Measurements from ENCODE around the gene FUS.
A peak's percentile ranks its signal among the peaks of the same experiment; 100 is the strongest.
"Not testable (repeated sequence)": the region's sequence is repeated elsewhere in the genome, so short reads cannot be mapped to it uniquely, and the experiment has no call there.

The FUS gene

GRCh38 chr16:31149894-31150890 is 29.7 kb upstream of the FUS start, which contains the start of gene PRSS36:
Gene PRSS36, minus strand, starts transcription at chr16:31150066. Its CDS starts 31 bp downstream, at chr16:31150035.
- Mint-ChIP-seq H3K27me3 (peaks cover 8% of the 10 kb centered on the region), H3K36me3 (no peaks in the 10 kb centered on the region), H3K9me3 (no peaks in the 10 kb centered on the region), H3K27ac (no peak within 1 kb of the TSS), H3K4me3 (no peak within 1 kb of the TSS), H3K4me1 (no peaks in the 10 kb centered on the region)
- DNase-seq (ENCODE audit: low spot score in 2 of 2) (no peak), ATAC-seq (ENCODE audit: low read depth) (no peak)

GRCh38 chr16:31150976-31151375 is 29.0 kb upstream of the FUS start:
- not testable (repeated sequence) for H3K9me3 Mint-ChIP-seq; ATAC-seq (ENCODE audit: low read depth); H3K27ac Mint-ChIP-seq; H3K4me3 Mint-ChIP-seq; H3K27me3 Mint-ChIP-seq; H3K4me1 Mint-ChIP-seq; H3K36me3 Mint-ChIP-seq; DNase-seq (ENCODE audit: low spot score in 2 of 2)

DNA sequence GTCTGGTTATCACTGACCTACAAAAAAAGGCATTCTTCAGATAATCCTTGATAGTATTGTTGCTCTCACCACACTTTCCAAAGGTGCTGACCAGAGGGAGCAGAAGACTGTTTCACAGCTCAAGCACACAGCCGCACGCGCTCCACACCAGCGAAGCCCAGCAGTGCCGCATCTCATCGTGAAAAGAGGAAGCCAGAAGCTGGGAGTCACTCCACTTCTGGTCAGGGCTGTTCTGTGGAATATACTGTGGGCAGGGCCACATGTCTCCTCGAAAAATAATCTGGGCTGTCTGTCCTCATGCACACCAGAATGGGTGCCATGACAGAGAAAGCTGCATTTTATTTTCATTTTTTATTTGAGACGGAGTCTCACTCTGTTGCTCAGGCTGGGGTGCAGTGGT is 22.8 kb upstream of the FUS start:
- Mint-ChIP-seq H3K27ac (no peak overlapping the region), H3K4me3 (peak overlapping the region; percentile 34), H3K36me3 (no peaks in the 10 kb centered on the region), H3K9me3 (no peaks in the 10 kb centered on the region), H3K4me1 (peaks cover 8% of the 10 kb centered on the region), H3K27me3 (peaks cover 2% of the 10 kb centered on the region)
- no peak for DNase-seq (ENCODE audit: low spot score in 2 of 2)
- peak; percentile 60 for ATAC-seq (ENCODE audit: low read depth)

DNA sequence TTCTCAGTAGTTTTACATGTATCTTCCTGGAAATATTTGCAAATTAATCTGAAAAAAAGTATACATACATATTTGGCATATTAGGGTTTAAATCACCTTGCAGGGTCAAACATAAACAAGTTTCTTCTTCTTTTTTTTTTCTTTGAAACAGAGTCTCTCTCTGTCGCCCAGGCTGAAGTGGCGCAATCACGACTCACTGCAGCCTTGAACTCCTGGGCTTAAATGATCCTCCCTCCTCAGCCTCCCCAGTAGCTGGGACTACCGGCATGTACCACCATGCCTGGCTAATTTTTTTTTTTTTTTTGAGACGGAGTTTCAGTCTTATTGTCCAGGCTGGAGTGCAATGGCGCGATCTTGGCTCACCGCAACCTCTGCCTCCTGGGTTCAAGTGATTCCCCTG is 12.6 kb upstream of the FUS start:
- DNase-seq (ENCODE audit: low spot score in 2 of 2) (no peak), ATAC-seq (ENCODE audit: low read depth) (no peak)
- Mint-ChIP-seq H3K4me3 (no peak overlapping the region), H3K27ac (no peak overlapping the region), H3K27me3 (no peaks in the 10 kb centered on the region), H3K4me1 (no peaks in the 10 kb centered on the region), H3K9me3 (no peaks in the 10 kb centered on the region), H3K36me3 (no peaks in the 10 kb centered on the region)

GRCh38 chr16:31168848-31169247 is 11.1 kb upstream of the FUS start:
- Mint-ChIP-seq H3K9me3 (no peaks in the 10 kb centered on the region), H3K4me3 (no peak overlapping the region), H3K27me3 (no peaks in the 10 kb centered on the region), H3K36me3 (no peaks in the 10 kb centered on the region), H3K4me1 (no peaks in the 10 kb centered on the region), H3K27ac (no peak overlapping the region)
- ATAC-seq (ENCODE audit: low read depth) (no peak), DNase-seq (ENCODE audit: low spot score in 2 of 2) (no peak)

- DNase-seq (ENCODE audit: low spot score in 2 of 2); H3K36me3 Mint-ChIP-seq; H3K27me3 Mint-ChIP-seq; ATAC-seq (ENCODE audit: low read depth); H3K9me3 Mint-ChIP-seq; H3K27ac Mint-ChIP-seq; H3K4me1 Mint-ChIP-seq; H3K4me3 Mint-ChIP-seq: not testable (repeated sequence)
Measured at GRCh38 chr16:31170048-31170447, 9.9 kb upstream of the FUS start.

DNA sequence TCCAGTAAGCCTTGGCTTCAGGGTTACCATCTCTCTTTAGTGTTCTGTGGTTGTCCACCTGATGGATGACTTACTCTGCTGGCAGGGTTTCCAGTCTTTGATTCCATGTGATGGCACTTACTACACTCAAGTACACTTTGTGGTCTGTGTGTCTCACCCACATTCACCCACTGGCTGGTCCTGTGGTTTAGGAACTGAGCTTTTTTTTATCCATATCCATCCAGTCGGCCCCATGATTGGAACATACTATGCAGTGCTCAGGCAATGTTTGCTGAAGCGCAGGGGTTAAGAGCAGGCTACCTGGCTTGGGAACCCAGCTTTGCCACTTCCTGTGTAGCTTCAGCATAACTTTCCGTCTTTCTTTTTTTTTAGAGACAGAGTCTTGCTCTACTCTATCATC is 2.8 kb upstream of the FUS start:
- peak overlapping the region; percentile 10 for H3K27ac Mint-ChIP-seq
- DNase-seq (ENCODE audit: low spot score in 2 of 2) (no peak), ATAC-seq (ENCODE audit: low read depth) (no peak)
- H3K9me3 Mint-ChIP-seq, result no peaks in the 10 kb centered on the region
- peak overlapping the region; percentile 67 for H3K4me3 Mint-ChIP-seq
- H3K36me3 Mint-ChIP-seq, result no peaks in the 10 kb centered on the region
- peaks cover 20% of the 10 kb centered on the region for H3K4me1 Mint-ChIP-seq
- H3K27me3 Mint-ChIP-seq, result no peaks in the 10 kb centered on the region

GRCh38 chr16:31179219-31179746 is 656 bp upstream of the FUS start:
- Mint-ChIP-seq H3K9me3 (no peaks in the 10 kb centered on the region), H3K36me3 (peaks cover 15% of the 10 kb centered on the region), H3K4me1 (peaks cover 34% of the 10 kb centered on the region), H3K4me3 (peak overlapping the region; percentile 95), H3K27ac (peak overlapping the region; percentile 99), H3K27me3 (no peaks in the 10 kb centered on the region)
- no peak for ATAC-seq (ENCODE audit: low read depth)
- peak in 1 of 2 donors; percentile 15 for DNase-seq (ENCODE audit: low spot score in 2 of 2)

DNA sequence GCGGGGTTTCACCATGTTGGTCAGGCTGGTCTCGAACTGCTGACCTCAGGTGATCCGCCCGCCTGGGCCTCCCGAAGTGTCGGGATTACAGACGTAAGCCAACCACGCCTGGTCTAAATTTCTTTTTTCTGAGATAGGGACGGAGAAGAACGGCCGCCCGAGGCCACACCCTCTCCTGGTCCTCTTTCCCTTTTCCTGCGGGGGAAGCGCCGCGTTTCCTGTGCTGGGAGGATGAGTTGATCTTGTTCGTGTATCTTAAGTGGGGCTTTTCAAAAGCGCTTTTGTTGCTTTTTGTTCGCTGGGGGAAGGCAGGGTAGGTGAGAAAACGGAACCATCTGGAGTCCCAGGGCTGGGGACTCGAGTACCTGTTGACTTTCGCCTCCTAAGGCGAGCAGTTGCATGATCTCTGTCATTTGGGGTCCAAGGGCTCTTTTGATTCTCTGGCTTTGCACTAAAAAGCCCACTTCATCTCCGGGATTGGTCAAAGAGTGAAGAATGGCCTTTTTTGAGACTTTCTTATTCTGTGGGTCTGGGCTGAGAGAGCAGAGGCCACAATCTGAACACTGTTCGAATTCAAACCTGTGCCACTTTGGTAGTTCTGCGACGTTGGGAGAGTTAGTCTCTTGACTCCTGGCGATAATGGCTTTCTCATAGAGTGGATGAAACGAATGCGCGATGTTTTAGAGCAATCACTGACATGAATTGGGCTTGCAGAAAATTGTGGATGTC is 1.3 kb downstream of the FUS start:
- H3K4me1 Mint-ChIP-seq, result peaks cover 44% of the 10 kb centered on the region
- H3K27ac Mint-ChIP-seq, result peak overlapping the region; percentile 99
- peak overlapping the region; percentile 95 for H3K4me3 Mint-ChIP-seq
- no peaks in the 10 kb centered on the region for H3K27me3 Mint-ChIP-seq
- H3K36me3 Mint-ChIP-seq, result peaks cover 31% of the 10 kb centered on the region
- DNase-seq (ENCODE audit: low spot score in 2 of 2) (peak in 1 of 2 donors; percentile 30), ATAC-seq (ENCODE audit: low read depth) (no peak)
- no peaks in the 10 kb centered on the region for H3K9me3 Mint-ChIP-seq

- Mint-ChIP-seq H3K9me3 (no peaks in the 10 kb centered on the region), H3K36me3 (peaks cover 40% of the 10 kb centered on the region), H3K27ac (peak overlapping the region; percentile 99), H3K4me1 (peaks cover 44% of the 10 kb centered on the region), H3K4me3 (peak overlapping the region; percentile 95), H3K27me3 (no peaks in the 10 kb centered on the region)
- DNase-seq (ENCODE audit: low spot score in 2 of 2) (no peak), ATAC-seq (ENCODE audit: low read depth) (no peak)
Measured at GRCh38 chr16:31182391-31182790, 2.5 kb downstream of the FUS start.

DNA sequence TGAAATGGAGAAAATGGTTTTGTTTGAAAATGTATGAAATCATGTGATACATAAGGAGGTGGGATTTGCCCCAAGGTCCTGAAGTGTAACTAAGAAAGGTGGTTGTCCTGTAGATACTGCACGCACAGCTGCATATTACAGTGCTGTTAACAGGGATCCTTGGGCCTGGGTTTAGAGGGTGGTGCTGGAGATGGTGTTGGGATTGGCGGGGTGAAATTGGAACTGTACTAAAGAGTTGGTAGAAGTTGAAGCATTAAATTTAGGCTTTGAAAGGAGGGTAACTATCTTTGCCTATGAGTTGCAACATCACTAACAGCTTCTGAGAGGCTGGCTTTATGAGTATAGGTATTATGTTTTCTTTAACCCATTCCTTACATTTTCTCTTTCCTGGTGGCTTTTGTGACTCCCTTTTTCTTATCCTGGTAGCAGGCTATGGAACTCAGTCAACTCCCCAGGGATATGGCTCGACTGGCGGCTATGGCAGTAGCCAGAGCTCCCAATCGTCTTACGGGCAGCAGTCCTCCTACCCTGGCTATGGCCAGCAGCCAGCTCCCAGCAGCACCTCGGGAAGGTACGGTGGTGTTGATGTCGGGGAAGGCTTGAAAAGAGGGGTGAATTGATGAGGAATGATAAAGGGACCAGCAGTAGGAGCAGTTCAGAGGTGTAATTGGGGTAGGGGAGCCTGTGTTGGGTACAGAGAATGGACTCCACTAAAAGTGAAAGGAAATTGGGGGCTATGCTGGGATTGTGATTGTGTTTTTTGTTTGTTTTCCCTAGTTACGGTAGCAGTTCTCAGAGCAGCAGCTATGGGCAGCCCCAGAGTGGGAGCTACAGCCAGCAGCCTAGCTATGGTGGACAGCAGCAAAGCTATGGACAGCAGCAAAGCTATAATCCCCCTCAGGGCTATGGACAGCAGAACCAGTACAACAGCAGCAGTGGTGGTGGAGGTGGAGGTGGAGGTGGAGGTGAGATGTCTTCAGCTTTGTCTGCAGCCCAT is 3.8 kb downstream of the FUS start:
- H3K4me3 Mint-ChIP-seq, result peak overlapping the region; percentile 5
- no peaks in the 10 kb centered on the region for H3K9me3 Mint-ChIP-seq
- peaks cover 39% of the 10 kb centered on the region for H3K4me1 Mint-ChIP-seq
- no peaks in the 10 kb centered on the region for H3K27me3 Mint-ChIP-seq
- DNase-seq (ENCODE audit: low spot score in 2 of 2) (no peak), ATAC-seq (ENCODE audit: low read depth) (no peak)
- H3K36me3 Mint-ChIP-seq, result peaks cover 45% of the 10 kb centered on the region
- no peak overlapping the region for H3K27ac Mint-ChIP-seq

DNA sequence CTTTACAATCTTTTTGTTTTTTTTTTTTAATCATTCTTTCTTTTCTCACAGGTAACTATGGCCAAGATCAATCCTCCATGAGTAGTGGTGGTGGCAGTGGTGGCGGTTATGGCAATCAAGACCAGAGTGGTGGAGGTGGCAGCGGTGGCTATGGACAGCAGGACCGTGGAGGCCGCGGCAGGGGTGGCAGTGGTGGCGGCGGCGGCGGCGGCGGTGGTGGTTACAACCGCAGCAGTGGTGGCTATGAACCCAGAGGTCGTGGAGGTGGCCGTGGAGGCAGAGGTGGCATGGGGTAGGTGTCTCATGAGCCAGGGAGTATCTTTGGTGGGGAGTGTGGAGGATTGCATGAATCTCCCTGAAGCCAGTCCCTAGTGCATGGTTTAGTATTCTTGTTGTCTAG is 4.9 kb downstream of the FUS start:
- Mint-ChIP-seq H3K4me3 (no peak overlapping the region), H3K9me3 (no peaks in the 10 kb centered on the region), H3K27me3 (no peaks in the 10 kb centered on the region), H3K27ac (no peak overlapping the region), H3K4me1 (peaks cover 40% of the 10 kb centered on the region), H3K36me3 (peaks cover 57% of the 10 kb centered on the region)
- no peak for DNase-seq (ENCODE audit: low spot score in 2 of 2)
- ATAC-seq (ENCODE audit: low read depth), result no peak

GRCh38 chr16:31185339-31185738 is 5.4 kb downstream of the FUS start:
- ATAC-seq (ENCODE audit: low read depth) (no peak), DNase-seq (ENCODE audit: low spot score in 2 of 2) (no peak)
- Mint-ChIP-seq H3K4me1 (peaks cover 45% of the 10 kb centered on the region), H3K9me3 (no peaks in the 10 kb centered on the region), H3K27ac (no peak overlapping the region), H3K36me3 (peaks cover 61% of the 10 kb centered on the region), H3K27me3 (no peaks in the 10 kb centered on the region), H3K4me3 (no peak overlapping the region)

All from memory B cell (primary cell).